ENCODE data around the gene VAT1.

DNA sequence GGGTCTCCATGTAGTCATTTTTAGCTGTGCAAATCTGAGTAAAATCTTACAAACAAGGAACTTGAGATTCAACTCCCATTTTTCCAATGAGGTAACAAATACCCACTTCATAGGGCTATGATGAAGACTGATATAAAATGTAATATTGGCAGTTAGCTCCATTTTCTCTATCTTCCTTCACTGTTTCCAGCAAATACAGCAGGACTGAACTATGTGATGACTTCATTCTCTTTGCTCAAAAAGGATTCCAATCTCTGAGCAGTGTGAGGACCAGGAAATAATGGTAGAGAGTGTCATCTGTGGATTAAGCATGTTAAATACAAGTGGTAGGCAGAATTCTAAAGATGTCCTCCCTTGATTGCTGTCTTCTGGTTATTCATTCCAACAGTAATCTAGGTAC is 21.1 kb upstream of the VAT1 start:
- TF ChIP-seq, protein P1, sequence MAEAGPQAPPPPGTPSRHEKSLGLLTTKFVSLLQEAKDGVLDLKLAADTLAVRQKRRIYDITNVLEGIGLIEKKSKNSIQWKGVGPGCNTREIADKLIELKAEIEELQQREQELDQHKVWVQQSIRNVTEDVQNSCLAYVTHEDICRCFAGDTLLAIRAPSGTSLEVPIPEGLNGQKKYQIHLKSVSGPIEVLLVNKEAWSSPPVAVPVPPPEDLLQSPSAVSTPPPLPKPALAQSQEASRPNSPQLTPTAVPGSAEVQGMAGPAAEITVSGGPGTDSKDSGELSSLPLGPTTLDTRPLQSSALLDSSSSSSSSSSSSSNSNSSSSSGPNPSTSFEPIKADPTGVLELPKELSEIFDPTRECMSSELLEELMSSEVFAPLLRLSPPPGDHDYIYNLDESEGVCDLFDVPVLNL (CRISPR knock-in tag; IDR thresholded peaks at IDR 0.05; ENCODE audit: low read depth) = no peak
- no peak for TF ChIP-seq RHOXF2B (CRISPR knock-in tag; conservative IDR thresholded peaks at IDR 0.05)
- no peak for TF ChIP-seq NR1H2 (CRISPR knock-in tag; IDR thresholded peaks at IDR 0.05)
- no peak for TF ChIP-seq RFX5 (IDR thresholded peaks at IDR 0.05; ENCODE audit: low read depth, low read length)
- TF ChIP-seq ZNF699 (CRISPR knock-in tag; IDR thresholded peaks at IDR 0.05; ENCODE audit: insufficient replicate concordance) = no peak
- TF ChIP-seq DIDO1 (tag; IDR thresholded peaks at IDR 0.05; ENCODE audit: low read depth) = no peak
- TF ChIP-seq TCF3 (CRISPR knock-in tag; IDR thresholded peaks at IDR 0.05) = no peak

All from K562 (cell line).